ENCODE measurements around the gene FLVCR2. TPM values are rescaled to one million over a fixed set of nuclear protein-coding genes. Genes with fewer than 3 reads are reported as not detected.

The FLVCR2 gene
- polyA plus RNA-seq, 1 of the 3 experiments (the other 2 are of a cell fraction), result 0.05 TPM

- Histone ChIP-seq H3K9me3 (no peaks in the 10 kb centered on the region), H3K4me1 (ENCODE audit: control insufficient read depth in 1 of 2, insufficient read depth in 2 of 2, low read depth in 1 of 2, low read length in 1 of 2) (no peaks in the 10 kb centered on the region), H3K9ac (no peak overlapping the region), H3F3A (replicated peaks; ENCODE audit: insufficient read depth) (no peaks in the 10 kb centered on the region), H3K36me3 (replicated peaks in 1 of 2; ENCODE audit: control insufficient read depth in 1 of 2, insufficient read depth in 2 of 2, low read length in 1 of 2) (no peaks in the 10 kb centered on the region), H3K27ac (ENCODE audit: low read depth in 2 of 2, low read length in 1 of 2) (no peak overlapping the region), H3K9me2 (no peaks in the 10 kb centered on the region), H2AFZ (ENCODE audit: low read depth) (no peak overlapping the region), H3K4me3 (ENCODE audit: low read depth in 2 of 2, low read length in 1 of 2) (no peak overlapping the region), H3K4me2 (no peak overlapping the region), H3K27me3 (ENCODE audit: insufficient read depth) (peaks cover 7% of the 10 kb centered on the region; the same call in 1 of the 2 replicates), H3K79me2 (ENCODE audit: insufficient read depth) (no peaks in the 10 kb centered on the region), H4K20me1 (ENCODE audit: insufficient read depth) (no peaks in the 10 kb centered on the region)
- ChIA-PET CTCF (interaction anchor here (1.3 to 2.6 kb wide), 2 partner anchors 9 to 28 kb away, joined by 3 to 11 read pairs; no protein-coding TSS in a partner anchor), POLR2A (no interaction called here)
- 82% methylated on average over 3 of the region's 3 CpGs for WGBS (ENCODE audit: low lambda C conversion rate)
- no peak for DNase-seq
- no peak for TF ChIP-seq NRF1 (IDR thresholded peaks at IDR 0.05; ENCODE audit: low read depth, low read length)
- TF ChIP-seq FOSL2 (IDR thresholded peaks at IDR 0.05; ENCODE audit: borderline replicate concordance, low read depth), result no peak
- TF ChIP-seq REST (IDR thresholded peaks at IDR 0.05; ENCODE audit: low read depth, low read length), result no peak
- TF ChIP-seq YY1 (IDR thresholded peaks at IDR 0.05; ENCODE audit: low read depth), result no peak
- no peak for TF ChIP-seq RFX5 (IDR thresholded peaks at IDR 0.05; ENCODE audit: low read length)
- no peak for TF ChIP-seq PBX3 (IDR thresholded peaks at IDR 0.05)
- no peak for TF ChIP-seq GATA2 (CRISPR knock-in tag; IDR thresholded peaks at IDR 0.05)
- TF ChIP-seq EZH2phosphoT487 (IDR thresholded peaks at IDR 0.05; ENCODE audit: borderline replicate concordance, low read depth), result no peak
- no peak for TF ChIP-seq IRF3 (IDR thresholded peaks at IDR 0.05; ENCODE audit: low read depth, low read length)
- TF ChIP-seq RCOR1 (IDR thresholded peaks at IDR 0.05; ENCODE audit: low read length), result no peak
- no peak for TF ChIP-seq SMC3 (IDR thresholded peaks at IDR 0.05; ENCODE audit: low read depth, low read length)
- no peak for TF ChIP-seq CHD2 (IDR thresholded peaks at IDR 0.05; ENCODE audit: low read length, partially characterized antibody)
- no peak for TF ChIP-seq MEF2A (IDR thresholded peaks at IDR 0.05; ENCODE audit: borderline replicate concordance, low read depth)
- TF ChIP-seq USF1 (IDR thresholded peaks at IDR 0.05; ENCODE audit: borderline replicate concordance, low read depth), result no peak
Measured at GRCh38 chr14:75626396-75626795, 48.0 kb downstream of the FLVCR2 start.

Measured in SK-N-SH (cell line).